ENCODE data around the gene RNLS.
A peak's percentile ranks its signal among the peaks of the same experiment; 100 is the strongest.

RNLS gene

DNA sequence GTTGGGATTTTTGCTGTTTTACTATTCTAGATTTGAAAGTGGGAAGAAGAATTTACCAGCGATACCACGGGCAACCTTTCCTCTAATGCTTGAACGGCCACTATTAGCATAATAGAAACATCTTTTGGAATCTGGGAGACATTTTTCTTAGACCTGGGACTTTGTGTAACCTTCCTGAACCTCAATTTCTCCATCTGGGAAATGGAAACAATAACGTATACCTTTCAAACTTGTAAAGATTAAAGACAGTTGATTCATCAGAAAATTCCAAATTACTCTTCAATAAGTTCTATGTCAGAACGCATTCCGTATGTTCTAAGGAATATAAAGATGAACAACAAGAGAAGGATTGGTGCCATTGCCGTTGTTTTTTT, 453 bp upstream of the RNLS start:
- DNase-seq (ENCODE audit: extremely low read depth, low read depth): no peak
- no peak for TF ChIP-seq CTCF (IDR thresholded peaks at IDR 0.05; ENCODE audit: low read depth, low read length)

DNA sequence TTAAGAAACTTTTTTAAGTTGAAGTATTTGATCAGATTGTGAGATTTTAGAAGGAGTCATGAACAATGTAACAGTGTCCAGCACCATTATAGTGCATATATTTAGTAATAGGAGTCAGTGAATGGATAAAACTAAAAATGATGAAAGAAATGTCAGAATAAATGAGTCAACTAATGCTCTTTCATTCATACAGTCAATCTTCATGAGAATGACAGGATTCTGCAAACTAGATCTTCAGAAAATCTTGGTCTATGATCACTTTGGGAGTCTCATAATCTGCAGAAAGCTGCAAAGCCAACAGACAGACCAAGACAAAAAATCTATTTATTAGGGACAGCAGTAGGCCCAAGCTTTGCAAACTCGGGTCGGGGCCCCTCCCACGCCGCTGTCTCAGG, 710 bp downstream of the RNLS start:
- no peak for DNase-seq (ENCODE audit: extremely low read depth, low read depth)
- TF ChIP-seq CTCF (IDR thresholded peaks at IDR 0.05; ENCODE audit: low read depth, low read length): no peak

DNA sequence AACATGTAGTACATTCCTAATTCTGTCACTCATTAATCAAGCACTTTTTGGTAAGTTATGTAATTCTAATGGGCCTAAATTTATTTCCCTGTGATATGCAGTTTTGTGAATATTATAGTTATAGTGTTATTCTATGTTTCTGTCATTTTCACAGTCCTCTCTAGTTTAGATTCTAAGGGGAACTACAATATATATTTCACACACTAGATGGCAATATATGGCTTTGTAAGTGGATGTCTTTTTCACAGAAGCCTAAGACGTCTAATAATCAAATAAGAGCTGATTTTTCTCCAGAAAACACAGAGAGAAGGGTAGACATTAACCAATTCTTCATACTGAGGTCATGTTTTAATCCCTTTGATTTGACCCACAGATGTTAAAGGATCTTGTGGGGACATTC, 18.0 kb downstream of the RNLS start:
- TF ChIP-seq CTCF (IDR thresholded peaks at IDR 0.05; ENCODE audit: low read depth, low read length): peak; percentile 39
- DNase-seq (ENCODE audit: extremely low read depth, low read depth): no peak

GRCh38 chr10:88562152-88562551, 21.0 kb downstream of the RNLS start:
- no peak for DNase-seq (ENCODE audit: extremely low read depth, low read depth)
- TF ChIP-seq CTCF (IDR thresholded peaks at IDR 0.05; ENCODE audit: low read depth, low read length): no peak

- no peak for TF ChIP-seq CTCF (IDR thresholded peaks at IDR 0.05; ENCODE audit: low read depth, low read length)
- DNase-seq (ENCODE audit: extremely low read depth, low read depth): no peak
These were observed 25.5 kb downstream of the RNLS start for GRCh38 chr10:88557658-88558057.

DNA sequence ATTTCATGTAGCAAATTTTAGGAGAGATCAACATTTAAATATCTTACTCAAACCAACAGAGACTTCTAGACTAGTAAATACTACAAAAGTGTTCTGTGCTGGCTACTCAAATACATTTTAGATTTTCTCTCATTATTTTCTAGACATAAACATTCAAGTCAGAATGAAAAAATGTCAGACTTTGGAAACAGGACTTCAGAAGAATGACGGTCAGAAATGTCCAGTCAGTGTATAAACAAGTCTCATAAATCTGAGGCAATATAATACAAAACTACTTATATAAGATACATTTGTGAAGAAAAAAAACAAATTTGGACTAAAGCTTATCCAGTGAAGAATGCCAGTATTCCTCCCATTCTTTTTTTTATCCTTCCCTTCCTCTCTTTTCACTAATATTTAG, 25.9 kb downstream of the RNLS start:
- no peak for TF ChIP-seq CTCF (IDR thresholded peaks at IDR 0.05; ENCODE audit: low read depth, low read length)
- DNase-seq (ENCODE audit: extremely low read depth, low read depth): no peak

GRCh38 chr10:88555190-88555908, 27.8 kb downstream of the RNLS start:
- DNase-seq (ENCODE audit: extremely low read depth, low read depth): no peak
- TF ChIP-seq CTCF (IDR thresholded peaks at IDR 0.05; ENCODE audit: low read depth, low read length): no peak

Measured in AG09319 (cell line).